Progenitor cell of endocrine pancreas (in vitro differentiated cells): ENCODE results near the gene DIS3L2. TPM values are rescaled to one million over a fixed set of nuclear protein-coding genes. Genes with fewer than 3 reads are reported as not detected.

Experiments
- DNase-seq: peaks from one replicate; pipeline ENCODE4 v3.0.0; 2021; ENCODE audit warnings: low spot score; ENCODE audit not compliant: unreplicated experiment
- H3K27ac Mint-ChIP-seq: 2 replicates; pipeline ENCODE4 v1.8.0; 2021; ENCODE audit warnings: mild to moderate bottlenecking, moderate library complexity, mixed read lengths
- H3K27me3 Mint-ChIP-seq: 2 replicates; pipeline ENCODE4 v1.8.0; 2021; ENCODE audit warnings: mixed read lengths
- H3K36me3 Mint-ChIP-seq: 2 replicates; pipeline ENCODE4 v1.8.0; 2022; ENCODE audit warnings: mixed read lengths; ENCODE audit not compliant: insufficient read depth
- H3K4me1 Mint-ChIP-seq: 2 replicates; pipeline ENCODE4 v1.8.0; 2021; ENCODE audit warnings: low read depth, mixed read lengths
- H3K4me3 Mint-ChIP-seq: 2 replicates; pipeline ENCODE4 v1.8.0; 2021; ENCODE audit warnings: low read depth, mild to moderate bottlenecking, moderate library complexity, mixed read lengths
- H3K9me3 Mint-ChIP-seq: 2 replicates; pipeline ENCODE4 v1.8.0; 2021; ENCODE audit warnings: low read depth, mixed read lengths
- total RNA-seq: library from RNA; stranded (reverse); gene quantifications from 2 replicates; pipeline ENCODE4 v1.2.1, GENCODE V29; 2021
- TF ChIP-seq, protein P1 (sequence below): fragments of 200-600 bp; sonication (generic); IDR thresholded peaks from one replicate; pipeline ENCODE4 v1.5.0; 2021; ENCODE audit warnings: antibody characterized with exemption, mild to moderate bottlenecking; ENCODE audit not compliant: unreplicated experiment

Gene DIS3L2
- total RNA-seq, 1 donor from 2014 or later, result 59.3 TPM

GRCh38 chr2:232184346-232184745 is 222.8 kb downstream of the DIS3L2 start:
- no peak overlapping the region for H3K4me3 Mint-ChIP-seq
- no peak for DNase-seq
- H3K9me3 Mint-ChIP-seq, result peaks cover 18% of the 10 kb centered on the region
- H3K4me1 Mint-ChIP-seq, result peaks cover 2% of the 10 kb centered on the region
- peaks cover 25% of the 10 kb centered on the region for H3K36me3 Mint-ChIP-seq
- TF ChIP-seq, protein P1, sequence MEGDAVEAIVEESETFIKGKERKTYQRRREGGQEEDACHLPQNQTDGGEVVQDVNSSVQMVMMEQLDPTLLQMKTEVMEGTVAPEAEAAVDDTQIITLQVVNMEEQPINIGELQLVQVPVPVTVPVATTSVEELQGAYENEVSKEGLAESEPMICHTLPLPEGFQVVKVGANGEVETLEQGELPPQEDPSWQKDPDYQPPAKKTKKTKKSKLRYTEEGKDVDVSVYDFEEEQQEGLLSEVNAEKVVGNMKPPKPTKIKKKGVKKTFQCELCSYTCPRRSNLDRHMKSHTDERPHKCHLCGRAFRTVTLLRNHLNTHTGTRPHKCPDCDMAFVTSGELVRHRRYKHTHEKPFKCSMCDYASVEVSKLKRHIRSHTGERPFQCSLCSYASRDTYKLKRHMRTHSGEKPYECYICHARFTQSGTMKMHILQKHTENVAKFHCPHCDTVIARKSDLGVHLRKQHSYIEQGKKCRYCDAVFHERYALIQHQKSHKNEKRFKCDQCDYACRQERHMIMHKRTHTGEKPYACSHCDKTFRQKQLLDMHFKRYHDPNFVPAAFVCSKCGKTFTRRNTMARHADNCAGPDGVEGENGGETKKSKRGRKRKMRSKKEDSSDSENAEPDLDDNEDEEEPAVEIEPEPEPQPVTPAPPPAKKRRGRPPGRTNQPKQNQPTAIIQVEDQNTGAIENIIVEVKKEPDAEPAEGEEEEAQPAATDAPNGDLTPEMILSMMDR, result no peak
- H3K27me3 Mint-ChIP-seq, result no peaks in the 10 kb centered on the region
- H3K27ac Mint-ChIP-seq, result no peak overlapping the region

- DNase-seq, result no peak
- Mint-ChIP-seq H3K4me3 (no peak overlapping the region), H3K36me3 (peaks cover 21% of the 10 kb centered on the region), H3K4me1 (no peaks in the 10 kb centered on the region), H3K27ac (no peak overlapping the region), H3K9me3 (peaks cover 14% of the 10 kb centered on the region), H3K27me3 (no peaks in the 10 kb centered on the region)
- TF ChIP-seq, protein P1, result no peak
Observed at GRCh38 chr2:232190796-232191195, 229.3 kb downstream of the DIS3L2 start.

DNA sequence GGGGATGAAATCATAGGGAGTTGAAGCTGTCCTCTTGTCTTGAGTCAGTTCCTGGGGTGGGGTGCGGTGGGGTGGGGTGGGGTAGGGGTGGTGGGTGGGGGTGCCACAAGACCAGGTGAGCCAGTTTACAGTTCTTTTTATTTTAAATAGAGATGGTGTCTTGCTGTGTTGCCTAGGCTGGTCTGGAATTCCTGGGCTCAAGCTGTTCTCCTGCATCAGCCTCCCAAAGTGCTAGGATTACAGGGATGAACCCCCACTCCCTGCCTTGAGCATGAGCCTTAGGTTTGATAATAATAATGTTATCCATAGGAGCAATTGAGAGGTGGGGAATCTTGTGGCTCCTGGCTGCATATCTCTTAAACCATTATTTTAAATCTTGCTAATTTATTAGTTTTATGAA is 234.0 kb downstream of the DIS3L2 start:
- Mint-ChIP-seq H3K4me3 (no peak overlapping the region), H3K27ac (no peak overlapping the region), H3K36me3 (peaks cover 18% of the 10 kb centered on the region), H3K9me3 (peaks cover 9% of the 10 kb centered on the region), H3K4me1 (no peaks in the 10 kb centered on the region), H3K27me3 (no peaks in the 10 kb centered on the region)
- no peak for DNase-seq
- TF ChIP-seq, protein P1, result no peak

DNA sequence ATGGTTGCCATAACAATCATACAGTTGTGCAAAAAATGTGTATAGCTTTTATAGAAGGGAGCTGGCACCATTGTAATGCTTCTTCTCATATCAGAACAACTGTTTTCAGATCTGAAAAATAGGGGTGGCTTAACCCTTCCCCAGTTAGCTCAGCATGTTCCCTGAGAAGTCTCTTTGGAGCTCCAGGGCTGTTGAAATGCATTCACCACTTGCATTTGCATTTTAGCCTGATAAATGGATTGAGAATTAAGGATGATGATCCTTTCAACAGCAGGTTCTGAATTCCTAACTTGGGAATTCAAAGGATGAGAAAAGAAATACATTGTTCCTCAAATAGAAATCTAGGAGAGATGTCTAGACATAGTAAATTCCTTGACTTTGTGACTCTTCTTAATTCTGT is 235.3 kb downstream of the DIS3L2 start:
- H3K36me3 Mint-ChIP-seq, result peaks cover 24% of the 10 kb centered on the region
- H3K4me1 Mint-ChIP-seq, result no peaks in the 10 kb centered on the region
- peaks cover 9% of the 10 kb centered on the region for H3K9me3 Mint-ChIP-seq
- no peak overlapping the region for H3K4me3 Mint-ChIP-seq
- H3K27me3 Mint-ChIP-seq, result no peaks in the 10 kb centered on the region
- DNase-seq, result no peak
- no peak overlapping the region for H3K27ac Mint-ChIP-seq
- TF ChIP-seq, protein P1, result no peak

DNA sequence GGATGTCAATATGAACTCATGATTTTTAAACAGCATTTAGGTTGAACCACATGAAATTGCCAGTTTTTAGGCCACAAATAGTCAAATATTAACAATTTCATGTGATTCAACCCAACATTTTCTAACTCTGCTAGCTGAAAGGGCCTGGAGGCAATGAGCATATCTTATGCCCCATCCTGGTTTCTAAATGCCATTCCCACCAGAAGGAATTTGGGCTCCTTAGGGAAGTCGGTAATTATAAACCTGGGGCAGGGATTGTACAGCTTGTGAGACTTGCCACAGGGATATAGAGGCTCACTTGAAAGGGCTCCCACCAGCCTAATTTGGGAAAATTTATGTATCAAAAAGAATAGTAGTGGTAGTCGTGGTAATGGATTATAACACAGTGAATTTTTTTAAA is 238.7 kb downstream of the DIS3L2 start:
- TF ChIP-seq, protein P1, result no peak
- DNase-seq, result no peak
- Mint-ChIP-seq H3K9me3 (peaks cover under 1% of the 10 kb centered on the region), H3K4me3 (no peak overlapping the region), H3K36me3 (peaks cover 10% of the 10 kb centered on the region), H3K27me3 (no peaks in the 10 kb centered on the region), H3K4me1 (peaks cover 10% of the 10 kb centered on the region), H3K27ac (no peak overlapping the region)
